A549 (cell line): ENCODE measurements around the gene MMP27.

Source experiments
- CTCF ChIP-seq: fragments of >200 bp; sonication (Bioruptor Twin); formaldehyde crosslinking; IDR thresholded peaks from 3 replicates; pipeline ENCODE4 v1.5.1; 2016
- EP300 ChIP-seq, 2 experiments: fragments of >200 bp; sonication (Bioruptor Twin); formaldehyde crosslinking; IDR thresholded peaks; 2 replicates in 1 of 2; 3 replicates in 1 of 2; pipeline ENCODE4 v1.6.1; 2016 to 2017
- ESRRA ChIP-seq: fragments of 150-350 bp; IDR thresholded peaks from 2 replicates; pipeline ENCODE4 v1.6.1; 2014; ENCODE audit warnings: mild to moderate bottlenecking, low read length, borderline replicate concordance
- JUN ChIP-seq, 2 experiments: fragments of >200 bp; sonication (Bioruptor Twin); formaldehyde crosslinking; IDR thresholded peaks; 2 replicates in 1 of 2; 3 replicates in 1 of 2; pipeline ENCODE4 v1.6.1; 2016 to 2017
- KDM1A ChIP-seq: fragments of 200-600 bp; sonication (generic); IDR thresholded peaks from 2 replicates; pipeline ENCODE4 v1.6.1; 2016; ENCODE audit warnings: low read depth, mild to moderate bottlenecking
- MAFK ChIP-seq: fragments of 450-650 bp; IDR thresholded peaks from 2 replicates; pipeline ENCODE4 v1.6.1; 2014; ENCODE audit not compliant: partially characterized antibody
- NFE2L2 ChIP-seq: fragments of 150-350 bp; conservative IDR thresholded peaks from 2 replicates; pipeline ENCODE4 v1.6.1; 2014; ENCODE audit warnings: low read length
- PBX3 ChIP-seq: IDR thresholded peaks from 2 replicates; pipeline ENCODE4 v1.6.1; 2012
- POLR2A ChIP-seq: IDR thresholded peaks from 2 replicates; pipeline ENCODE4 v1.6.1; 2012; ENCODE audit warnings: mild to moderate bottlenecking, low read length
- SMC3 ChIP-seq: fragments of >200 bp; sonication (Bioruptor Twin); formaldehyde crosslinking; IDR thresholded peaks from 3 replicates; pipeline ENCODE4 v1.6.1; 2018; ENCODE audit warnings: inconsistent platforms
- ZFP36 ChIP-seq: fragments of 450-650 bp; IDR thresholded peaks from 2 replicates; pipeline ENCODE4 v1.6.1; 2014; ENCODE audit warnings: borderline replicate concordance; ENCODE audit not compliant: partially characterized antibody
- TF ChIP-seq, protein P1 (sequence below): IDR thresholded peaks from 2 replicates; pipeline ENCODE4 v1.6.1; 2012
- TF ChIP-seq, protein P2 (sequence below): fragments of >200 bp; sonication (Bioruptor Twin); formaldehyde crosslinking; IDR thresholded peaks from 2 replicates; pipeline ENCODE4 v1.6.1; 2016

DNA sequence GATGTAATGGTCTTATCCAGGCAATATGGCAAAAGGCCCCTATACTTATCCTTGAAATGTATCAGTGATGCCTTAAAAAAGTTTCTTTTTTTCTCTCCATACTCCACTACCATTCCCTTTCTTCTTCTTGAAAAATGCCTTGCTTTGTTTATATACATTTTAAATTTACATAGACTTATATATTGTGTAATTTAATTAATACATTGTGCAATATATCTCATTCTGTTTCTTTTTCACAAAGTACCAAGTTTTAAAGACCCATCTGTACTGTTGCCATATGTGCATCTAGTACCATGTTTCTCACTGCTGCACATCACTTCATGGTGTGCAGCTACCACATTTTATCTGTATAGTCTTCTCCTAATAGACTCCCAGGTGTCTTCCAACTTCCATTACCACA is 11.7 kb upstream of the MMP27 start:
- TF ChIP-seq MAFK (no peak), CTCF (no peak), POLR2A (no peak), JUN (IDR thresholded peaks at IDR 0.05) (no peak), SMC3 (no peak), EP300 (IDR thresholded peaks at IDR 0.05) (no peak), KDM1A (no peak), NFE2L2 (no peak), ZFP36 (no peak), ESRRA (no peak), PBX3 (no peak)
- TF ChIP-seq, protein P1, sequence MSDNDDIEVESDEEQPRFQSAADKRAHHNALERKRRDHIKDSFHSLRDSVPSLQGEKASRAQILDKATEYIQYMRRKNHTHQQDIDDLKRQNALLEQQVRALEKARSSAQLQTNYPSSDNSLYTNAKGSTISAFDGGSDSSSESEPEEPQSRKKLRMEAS: no peak
- TF ChIP-seq, protein P2, sequence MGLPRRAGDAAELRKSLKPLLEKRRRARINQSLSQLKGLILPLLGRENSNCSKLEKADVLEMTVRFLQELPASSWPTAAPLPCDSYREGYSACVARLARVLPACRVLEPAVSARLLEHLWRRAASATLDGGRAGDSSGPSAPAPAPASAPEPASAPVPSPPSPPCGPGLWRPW: no peak
